NCI-H510A (cell line): ENCODE results near the gene TMEM143.
A peak's percentile ranks its signal among the peaks of the same experiment; 100 is the strongest.
"Not testable (repeated sequence)": the region's sequence is repeated elsewhere in the genome, so short reads cannot be mapped to it uniquely, and the experiment has no call there.

Experiments used
- DNase-seq: peaks from one replicate; lab custom pipeline; 2025; lab: John Stamatoyannopoulos, UW

TMEM143 gene

DNA sequence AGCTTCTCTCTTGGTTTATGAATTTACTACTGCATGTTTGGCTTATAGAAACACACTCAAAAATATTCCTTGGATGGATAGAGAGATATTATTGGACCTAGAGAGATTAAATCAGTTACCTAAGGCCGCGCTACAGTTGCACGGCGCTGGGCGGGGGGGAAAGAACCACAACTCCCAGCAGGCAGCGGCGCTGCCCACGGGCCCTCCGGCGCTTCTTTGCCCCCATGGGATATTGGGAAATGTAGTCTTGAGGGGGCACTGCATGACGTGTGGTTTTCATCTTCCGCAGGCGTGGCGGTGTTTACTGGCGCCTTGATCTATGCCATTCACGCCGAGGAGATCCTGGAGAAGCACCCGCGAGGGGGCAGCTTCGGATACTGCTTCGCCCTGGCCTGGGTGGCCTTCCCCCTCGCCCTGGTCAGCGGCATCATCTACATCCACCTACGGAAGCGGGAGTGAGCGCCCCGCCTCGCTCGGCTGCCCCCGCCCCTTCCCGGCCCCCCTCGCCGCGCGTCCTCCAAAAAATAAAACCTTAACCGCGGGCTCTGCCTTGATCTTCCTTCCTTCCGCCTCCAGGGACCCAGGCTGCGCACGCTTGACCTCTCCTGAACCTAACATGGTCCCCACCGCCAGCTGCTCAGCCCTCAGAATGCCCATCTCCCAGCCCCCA lies 33.6 kb downstream of the TMEM143 start:
- DNase-seq, result peak; percentile 86

GRCh38 chr19:48329167-48329891 lies 34.4 kb downstream of the TMEM143 start:
- no peak for DNase-seq

DNA sequence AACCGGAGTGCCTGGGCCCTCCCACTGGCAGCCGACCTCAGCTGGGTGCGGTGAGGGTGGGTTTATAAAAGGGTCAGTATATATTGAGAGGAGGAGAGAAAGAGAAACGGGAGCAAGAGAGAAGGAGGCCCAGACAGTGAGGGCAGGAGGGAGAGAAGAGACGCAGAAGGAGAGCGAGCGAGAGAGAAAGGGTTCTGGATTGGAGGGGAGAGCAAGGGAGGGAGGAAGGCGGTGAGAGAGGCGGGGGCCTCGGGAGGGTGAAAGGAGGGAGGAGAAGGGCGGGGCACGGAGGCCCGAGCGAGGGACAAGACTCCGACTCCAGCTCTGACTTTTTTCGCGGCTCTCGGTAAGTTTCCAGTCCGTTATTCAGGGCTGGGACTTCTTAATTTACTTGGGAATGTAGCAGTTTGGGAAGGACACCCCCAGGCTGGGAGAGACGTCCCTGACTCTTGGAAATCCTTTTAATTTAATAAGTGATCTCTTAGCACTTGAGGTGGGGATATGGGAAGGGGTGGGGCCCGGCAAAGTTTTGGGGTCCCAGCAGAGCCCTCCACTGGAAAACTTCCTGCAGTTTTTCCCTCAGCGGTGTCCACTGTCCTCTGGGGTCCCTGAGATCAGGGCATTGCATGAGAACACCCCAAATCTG lies 38.4 kb downstream of the TMEM143 start, which contains the start of gene EMP3:
TSS of gene EMP3 (plus strand) at position 288 of the 646 bp plus-strand sequence. CDS start 1,293 bp downstream, outside the sequence.
- peak; percentile 27 for DNase-seq

- DNase-seq, result peak; percentile 94
Measured at GRCh38 chr19:48321622-48322591, 41.8 kb downstream of the TMEM143 start.

GRCh38 chr19:48321372-48321621 lies 42.4 kb downstream of the TMEM143 start:
- DNase-seq, result peak; percentile 91

DNA sequence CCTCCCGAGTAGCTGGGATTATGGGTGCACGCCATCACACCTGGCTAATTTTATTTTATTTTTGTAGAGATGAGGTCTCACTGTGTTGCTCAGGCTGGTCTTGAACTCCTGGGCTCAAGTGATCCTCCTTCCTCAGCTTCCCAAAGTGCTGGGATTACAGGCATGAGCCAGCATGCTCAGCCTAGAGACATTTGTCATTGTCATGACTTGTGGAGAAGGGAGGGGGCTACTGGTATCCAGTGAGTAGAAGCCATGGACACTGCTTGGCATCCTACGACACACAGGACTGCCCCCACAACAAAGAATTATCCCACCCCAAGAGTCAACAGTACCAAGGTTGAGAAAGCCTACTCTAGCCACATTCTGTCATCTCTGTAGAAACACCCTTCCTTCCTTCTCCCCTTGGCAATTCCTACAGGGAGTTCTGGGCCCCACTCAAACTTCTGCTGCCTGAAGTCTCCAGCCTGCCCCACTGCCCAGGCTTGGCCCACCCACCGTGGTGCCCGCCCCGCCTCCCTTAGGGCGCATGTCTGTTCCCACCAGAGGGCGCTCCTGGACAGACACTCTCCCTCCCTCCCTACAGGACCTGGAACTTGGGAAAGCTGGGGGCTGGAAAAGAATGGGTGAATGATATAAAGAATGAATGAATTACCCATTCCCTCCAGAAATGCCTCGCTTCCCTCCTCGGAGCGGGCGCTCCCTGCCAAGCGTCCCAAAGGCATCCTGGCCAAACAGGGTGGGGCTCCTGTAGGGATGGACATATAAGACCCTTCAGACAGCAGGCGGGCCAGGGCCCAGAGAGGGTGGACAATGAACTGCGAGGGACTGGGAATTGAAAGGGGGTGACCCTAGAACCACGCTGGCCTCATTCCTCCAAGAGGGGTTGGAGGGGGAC lies 43.8 kb downstream of the TMEM143 start:
- peak; percentile 39 for DNase-seq

DNA sequence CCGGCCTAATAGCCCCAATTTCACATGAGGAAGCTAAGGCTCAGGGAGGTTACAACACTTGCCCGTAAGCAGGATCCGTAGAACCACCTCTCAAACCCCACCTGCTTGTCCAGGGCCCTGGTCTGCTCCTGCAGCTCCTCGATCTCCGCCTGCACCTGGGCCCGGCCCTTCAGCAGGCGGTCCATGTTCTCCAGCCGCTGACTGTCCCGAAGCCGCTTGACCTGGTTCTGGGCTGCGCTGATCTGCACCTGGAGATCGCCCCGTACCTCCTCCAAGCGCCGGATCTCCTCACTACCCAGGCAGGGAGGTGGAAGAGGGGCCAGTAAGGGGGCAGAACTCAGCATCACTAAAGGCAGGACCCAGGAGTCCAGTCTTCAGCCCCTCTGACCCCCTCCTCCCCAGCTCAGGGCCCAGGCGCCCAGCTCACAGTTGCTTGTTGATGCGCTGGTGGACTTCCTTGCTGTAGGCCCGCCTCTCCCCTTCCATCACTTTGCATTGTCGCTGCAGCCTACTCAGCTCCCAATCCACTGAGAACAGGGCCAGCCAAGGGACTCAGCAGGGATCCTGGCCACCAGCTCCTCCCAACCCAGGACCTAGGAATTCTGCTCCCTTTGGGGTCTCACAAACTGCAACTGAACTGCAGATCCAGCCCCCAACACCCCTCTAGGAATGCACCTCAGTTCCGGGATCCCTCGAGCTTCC lies 45.3 kb downstream of the TMEM143 start:
- DNase-seq, result no peak

- DNase-seq, result not testable (repeated sequence)
Measured at GRCh38 chr19:48317708-48317960, 46.1 kb downstream of the TMEM143 start.

DNA sequence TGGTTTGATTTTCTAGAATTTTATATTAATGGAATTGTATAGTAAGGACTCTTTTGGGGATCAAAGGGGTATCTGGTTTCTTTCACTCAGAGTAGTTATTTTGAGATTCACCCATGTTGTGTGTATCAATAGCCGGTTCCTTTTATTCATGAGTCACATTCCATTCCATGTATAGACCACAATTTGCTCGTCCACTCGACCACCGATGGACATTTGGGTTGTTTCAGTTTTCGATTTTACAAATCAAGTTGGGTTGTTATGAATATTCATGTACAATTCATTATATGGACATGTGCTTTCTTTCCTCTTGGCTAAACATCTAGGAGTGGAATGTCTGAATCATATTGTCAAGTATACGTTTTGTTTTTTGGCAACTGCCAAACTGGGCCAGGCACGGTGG lies 48.0 kb downstream of the TMEM143 start:
- no peak for DNase-seq

DNA sequence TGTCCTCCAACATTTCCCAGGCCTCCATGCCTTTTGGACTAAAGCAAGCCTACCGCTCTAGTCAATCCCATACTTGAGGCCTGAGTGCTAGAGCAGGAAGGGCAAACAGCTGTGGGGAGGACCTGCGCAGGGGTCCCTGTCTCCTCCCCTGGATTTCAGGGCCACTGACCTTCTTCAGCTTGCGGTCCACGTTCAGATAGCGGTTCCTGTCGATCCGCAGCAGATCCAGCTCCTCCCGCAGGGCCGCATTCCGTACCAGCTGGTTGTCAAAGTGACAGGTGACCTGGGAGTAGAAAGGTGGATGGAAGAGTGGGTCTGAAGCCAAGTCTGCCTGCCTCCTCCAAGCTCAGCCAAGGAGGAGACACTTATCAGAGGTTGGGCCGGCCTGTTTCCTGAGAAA lies 52.4 kb downstream of the TMEM143 start:
- no peak for DNase-seq

DNA sequence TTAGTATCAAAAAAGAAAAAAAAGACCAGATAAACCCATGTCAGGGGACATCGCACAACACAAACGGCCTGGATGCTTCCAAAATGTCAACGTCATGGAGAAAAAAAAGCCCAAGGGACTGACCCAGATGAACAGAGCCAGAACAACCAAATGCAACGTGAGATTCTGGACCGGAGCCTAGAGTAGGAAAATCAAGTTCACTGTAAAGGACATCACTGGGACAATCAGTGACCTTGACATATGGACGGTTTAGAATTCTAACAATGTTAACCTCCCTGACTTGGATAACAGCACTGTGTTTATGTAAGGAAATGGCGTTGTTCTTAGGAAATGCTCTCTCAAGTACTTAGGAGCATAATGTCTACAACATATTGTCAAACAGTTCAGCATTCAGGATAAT lies 53.5 kb downstream of the TMEM143 start:
- no peak for DNase-seq

DNA sequence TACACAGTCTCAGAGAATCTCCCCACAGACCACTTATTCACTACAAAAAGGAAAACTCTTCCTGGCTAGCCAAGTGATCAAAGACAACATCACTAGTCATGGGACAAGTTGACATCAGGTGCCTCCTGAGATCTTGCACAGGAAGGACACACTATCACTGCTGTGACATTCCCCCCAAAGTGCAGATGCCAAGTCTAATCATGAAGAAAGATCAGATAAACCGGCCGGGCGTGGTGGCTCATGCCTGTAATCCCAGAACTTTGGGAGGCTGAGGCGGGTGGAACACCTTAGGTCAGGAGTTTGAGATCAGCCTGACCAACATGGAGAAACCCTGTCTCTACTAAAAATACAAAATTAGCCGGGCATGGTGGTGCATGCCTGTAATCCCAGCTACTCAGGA lies 54.0 kb downstream of the TMEM143 start:
- DNase-seq, result not testable (repeated sequence)

DNA sequence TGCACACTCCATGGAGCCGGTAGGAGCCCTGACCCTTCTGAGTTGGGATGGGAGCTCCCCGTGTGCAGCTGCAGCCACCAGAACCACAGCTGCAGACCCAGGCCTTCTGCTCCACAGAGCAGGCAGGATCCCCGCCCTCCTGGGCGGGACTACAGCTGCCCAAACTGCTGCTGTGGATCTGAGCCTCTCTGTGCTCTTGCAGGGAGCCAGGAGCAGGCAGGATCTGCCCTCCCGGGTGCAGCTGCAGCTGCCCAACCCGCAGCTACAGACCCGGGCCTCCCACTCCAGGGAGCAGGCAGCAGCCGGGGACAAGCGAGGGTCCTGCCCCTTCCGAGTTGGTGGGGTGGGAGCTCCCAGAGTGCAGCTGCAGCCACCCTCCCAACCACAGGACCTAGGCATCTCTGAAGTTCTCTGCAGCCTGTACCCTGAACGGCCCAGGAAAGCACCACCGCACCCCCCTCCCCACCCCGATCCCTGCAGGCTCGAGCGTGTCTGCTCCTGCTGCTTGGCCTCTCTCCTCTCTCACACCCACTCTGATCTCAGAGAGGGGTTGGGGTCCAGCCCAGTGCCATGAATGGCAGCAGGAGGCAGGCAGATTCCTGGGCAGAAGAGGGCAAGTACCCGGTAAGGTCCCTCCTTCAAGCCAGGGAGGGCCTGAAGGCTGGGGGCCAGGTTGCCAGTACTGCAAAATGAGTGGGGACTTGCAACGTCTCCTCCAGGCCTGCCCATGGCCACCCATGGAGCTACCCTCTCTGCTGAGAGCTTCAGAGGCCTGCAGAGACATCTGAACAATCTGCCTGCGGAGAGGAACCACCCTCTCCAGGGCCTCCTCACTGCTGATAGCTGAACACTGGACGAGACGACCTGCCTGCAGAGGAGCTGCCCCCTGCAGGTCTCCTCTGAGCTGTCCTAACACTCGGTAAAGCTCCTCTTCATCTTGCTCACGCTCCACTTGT lies 54.8 kb downstream of the TMEM143 start:
- no peak for DNase-seq

DNA sequence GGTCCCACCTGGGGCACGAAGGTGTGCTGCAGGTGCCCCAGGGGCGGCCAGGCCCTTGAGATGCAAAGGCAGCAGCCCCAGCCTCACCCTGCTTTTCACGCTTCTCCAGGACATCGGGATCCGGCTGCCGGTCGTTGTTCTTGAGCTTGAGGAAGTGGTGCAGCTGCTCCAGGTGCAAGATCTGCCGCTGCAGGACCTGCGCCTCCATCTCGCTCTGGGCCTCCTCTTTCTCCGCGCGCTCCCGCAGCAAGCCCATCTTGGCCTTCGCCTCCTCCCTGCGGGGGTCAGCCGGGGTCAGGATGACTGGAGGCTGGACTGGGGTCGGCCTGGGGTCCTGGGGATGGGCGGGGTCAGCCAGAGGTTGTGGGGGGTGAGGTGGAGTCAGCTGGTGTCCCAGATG lies 59.9 kb downstream of the TMEM143 start:
- no peak for DNase-seq

DNA sequence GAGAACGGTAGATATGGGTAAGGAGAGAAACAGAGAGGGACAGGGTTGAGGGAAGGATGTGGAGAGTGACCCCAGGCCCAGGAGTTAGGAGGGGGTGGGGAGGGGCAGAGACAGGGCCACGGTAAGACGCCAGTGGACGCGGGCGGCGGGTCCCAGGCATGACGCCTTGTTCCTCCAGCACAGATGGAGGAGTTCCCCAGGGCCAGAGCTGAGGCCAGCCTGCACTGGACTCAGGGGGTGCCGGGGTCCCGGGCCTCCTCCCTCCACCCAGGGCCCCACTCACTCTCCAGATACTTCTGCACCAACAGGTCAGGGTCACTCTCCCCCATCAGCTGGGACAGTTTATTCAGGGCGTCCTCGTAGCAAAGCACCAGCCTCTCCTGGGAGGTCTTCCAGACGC lies 60.4 kb downstream of the TMEM143 start:
- no peak for DNase-seq

GRCh38 chr19:48302600-48302959 lies 61.2 kb downstream of the TMEM143 start:
- no peak for DNase-seq

DNA sequence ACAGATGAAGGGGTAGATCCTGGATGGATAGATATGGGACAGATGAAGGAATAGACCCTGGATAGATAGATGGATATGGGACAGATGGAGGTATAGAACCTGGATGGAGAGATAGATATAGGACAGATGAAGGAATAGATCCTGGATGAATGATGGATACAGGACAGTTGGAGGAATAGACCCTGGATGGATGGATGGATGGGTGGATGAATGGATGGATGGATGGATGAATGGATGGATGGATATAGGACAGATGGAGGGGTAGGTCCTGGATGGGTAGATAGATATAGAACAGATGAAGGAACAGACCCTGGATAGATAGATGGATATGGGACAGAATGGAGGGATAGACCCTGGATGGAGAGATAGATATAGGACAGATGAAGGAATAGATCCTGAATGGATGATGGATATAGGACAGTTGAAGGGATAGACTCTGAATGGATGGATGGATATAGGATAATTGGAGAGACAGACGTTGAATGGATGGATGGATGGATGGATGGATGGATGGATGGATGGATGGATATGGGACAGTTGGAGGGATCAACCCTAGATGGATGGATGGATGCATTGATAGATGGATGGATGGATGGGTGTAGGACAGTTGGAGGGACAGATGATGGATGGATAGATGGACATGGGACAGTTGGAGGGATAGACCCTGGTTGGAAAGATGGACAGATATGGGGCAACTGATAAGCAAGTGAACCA lies 61.7 kb downstream of the TMEM143 start:
- no peak for DNase-seq

GRCh38 chr19:48297975-48298374 lies 65.8 kb downstream of the TMEM143 start:
- DNase-seq, result no peak
